Neural crest cell (in vitro differentiated cells): ENCODE measurements around the gene DPH3. TPM values are rescaled to one million over a fixed set of nuclear protein-coding genes. Genes with fewer than 3 reads are reported as not detected.

Source experiments
- DNase-seq: peaks from one replicate; pipeline ENCODE4 v3.0.0; 2021; ENCODE audit warnings: low read depth, mixed read lengths, low spot score
- H3K27ac Mint-ChIP-seq: one replicate; pipeline ENCODE4 v1.8.0; 2021; ENCODE audit warnings: mild to moderate bottlenecking, mixed read lengths; ENCODE audit not compliant: unreplicated experiment
- H3K27me3 Mint-ChIP-seq: 2 replicates; pipeline ENCODE4 v1.8.0; 2021; ENCODE audit warnings: low read depth, mild to moderate bottlenecking, mixed read lengths
- H3K36me3 Mint-ChIP-seq: 2 replicates; pipeline ENCODE4 v1.8.0; 2021; ENCODE audit warnings: low read depth, mild to moderate bottlenecking, mixed read lengths
- H3K4me1 Mint-ChIP-seq: 2 replicates; pipeline ENCODE4 v1.8.0; 2021; ENCODE audit warnings: mixed read lengths
- H3K4me3 Mint-ChIP-seq: one replicate; pipeline ENCODE4 v1.8.0; 2021; ENCODE audit warnings: mild to moderate bottlenecking, mixed read lengths
- H3K9me3 Mint-ChIP-seq: 2 replicates; pipeline ENCODE4 v1.8.0; 2021; ENCODE audit warnings: mixed read lengths
- total RNA-seq: library from RNA; stranded (reverse); gene quantifications from 2 replicates; pipeline ENCODE4 v1.2.1, GENCODE V29; 2021
- TF ChIP-seq, protein P1 (sequence below): fragments of 200-600 bp; sonication (generic); conservative IDR thresholded peaks from 2 replicates; pipeline ENCODE4 v1.5.0; 2021; ENCODE audit warnings: antibody characterized with exemption, mild to moderate bottlenecking

Gene DPH3
- total RNA-seq, 1 donor from 2014 or later: 31.9 TPM

- Mint-ChIP-seq H3K27ac (no peak overlapping the region), H3K4me3 (no peak overlapping the region), H3K36me3 (peaks cover 37% of the 10 kb centered on the region), H3K4me1 (peaks cover 16% of the 10 kb centered on the region), H3K27me3 (no peaks in the 10 kb centered on the region), H3K9me3 (peaks cover 1% of the 10 kb centered on the region)
- no peak for DNase-seq
- TF ChIP-seq, protein P1, sequence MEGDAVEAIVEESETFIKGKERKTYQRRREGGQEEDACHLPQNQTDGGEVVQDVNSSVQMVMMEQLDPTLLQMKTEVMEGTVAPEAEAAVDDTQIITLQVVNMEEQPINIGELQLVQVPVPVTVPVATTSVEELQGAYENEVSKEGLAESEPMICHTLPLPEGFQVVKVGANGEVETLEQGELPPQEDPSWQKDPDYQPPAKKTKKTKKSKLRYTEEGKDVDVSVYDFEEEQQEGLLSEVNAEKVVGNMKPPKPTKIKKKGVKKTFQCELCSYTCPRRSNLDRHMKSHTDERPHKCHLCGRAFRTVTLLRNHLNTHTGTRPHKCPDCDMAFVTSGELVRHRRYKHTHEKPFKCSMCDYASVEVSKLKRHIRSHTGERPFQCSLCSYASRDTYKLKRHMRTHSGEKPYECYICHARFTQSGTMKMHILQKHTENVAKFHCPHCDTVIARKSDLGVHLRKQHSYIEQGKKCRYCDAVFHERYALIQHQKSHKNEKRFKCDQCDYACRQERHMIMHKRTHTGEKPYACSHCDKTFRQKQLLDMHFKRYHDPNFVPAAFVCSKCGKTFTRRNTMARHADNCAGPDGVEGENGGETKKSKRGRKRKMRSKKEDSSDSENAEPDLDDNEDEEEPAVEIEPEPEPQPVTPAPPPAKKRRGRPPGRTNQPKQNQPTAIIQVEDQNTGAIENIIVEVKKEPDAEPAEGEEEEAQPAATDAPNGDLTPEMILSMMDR: no peak
Observed at GRCh38 chr3:16302082-16302631, 37.4 kb upstream of the DPH3 start.

- DNase-seq: no peak
- peaks cover 16% of the 10 kb centered on the region for H3K4me1 Mint-ChIP-seq
- peaks cover 38% of the 10 kb centered on the region for H3K36me3 Mint-ChIP-seq
- peaks cover 3% of the 10 kb centered on the region for H3K9me3 Mint-ChIP-seq
- no peaks in the 10 kb centered on the region for H3K27me3 Mint-ChIP-seq
- H3K27ac Mint-ChIP-seq: peak overlapping the region; percentile 85
- TF ChIP-seq, protein P1: no peak
- no peak overlapping the region for H3K4me3 Mint-ChIP-seq
Observed at GRCh38 chr3:16301507-16301906, 36.8 kb upstream of the DPH3 start.

DNA sequence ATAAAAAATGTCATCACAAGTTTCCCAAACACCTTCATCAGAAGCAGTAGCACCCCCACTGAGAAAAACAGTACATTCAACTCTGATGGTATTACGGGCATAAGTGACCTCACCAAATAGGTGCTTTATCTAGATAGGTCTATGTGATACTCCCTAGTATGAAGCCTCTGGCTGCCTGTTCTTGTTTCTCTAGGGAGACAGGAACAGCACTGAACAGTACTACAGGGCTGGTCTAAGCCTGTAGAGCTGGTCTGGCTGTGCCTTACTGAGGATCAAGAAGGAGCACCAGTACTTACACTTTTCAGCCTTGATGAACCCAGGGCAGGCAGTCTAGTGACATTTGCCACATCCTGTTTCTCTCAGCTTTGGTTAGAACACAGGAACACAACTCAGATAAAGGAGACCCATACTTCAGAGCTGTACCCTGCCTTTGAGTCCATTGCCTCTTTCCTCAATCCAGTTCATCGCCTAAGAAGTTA, 36.2 kb upstream of the DPH3 start:
- no peak for DNase-seq
- Mint-ChIP-seq H3K4me3 (no peak overlapping the region), H3K9me3 (peaks cover 3% of the 10 kb centered on the region), H3K4me1 (peaks cover 16% of the 10 kb centered on the region), H3K27me3 (no peaks in the 10 kb centered on the region), H3K27ac (no peak overlapping the region), H3K36me3 (peaks cover 44% of the 10 kb centered on the region)
- TF ChIP-seq, protein P1: no peak

- no peak for DNase-seq
- H3K27me3 Mint-ChIP-seq: no peaks in the 10 kb centered on the region
- H3K4me1 Mint-ChIP-seq: peaks cover 16% of the 10 kb centered on the region
- H3K27ac Mint-ChIP-seq: no peak overlapping the region
- H3K4me3 Mint-ChIP-seq: no peak overlapping the region
- TF ChIP-seq, protein P1: no peak
- H3K9me3 Mint-ChIP-seq: peaks cover 6% of the 10 kb centered on the region
- H3K36me3 Mint-ChIP-seq: peaks cover 50% of the 10 kb centered on the region
Observed at GRCh38 chr3:16300307-16300706, 35.6 kb upstream of the DPH3 start.

- peaks cover 6% of the 10 kb centered on the region for H3K9me3 Mint-ChIP-seq
- H3K4me1 Mint-ChIP-seq: peaks cover 16% of the 10 kb centered on the region
- TF ChIP-seq, protein P1: no peak
- H3K27me3 Mint-ChIP-seq: no peaks in the 10 kb centered on the region
- peaks cover 50% of the 10 kb centered on the region for H3K36me3 Mint-ChIP-seq
- H3K4me3 Mint-ChIP-seq: no peak overlapping the region
- DNase-seq: no peak
- H3K27ac Mint-ChIP-seq: no peak overlapping the region
Observed at GRCh38 chr3:16299746-16300145, 35.0 kb upstream of the DPH3 start.
